GM18907 (cell line): ENCODE data around the gene HHEX.

Source experiments
- ATAC-seq: cut with Tn5 transposase; IDR thresholded peaks from one replicate; pipeline ENCODE4 v1.9.1; 2021; ENCODE audit warnings: mild to moderate bottlenecking, moderate library complexity; ENCODE audit not compliant: unreplicated experiment

Gene HHEX

GRCh38 chr10:92692697-92693533 is 3.2 kb downstream of the HHEX start:
- no peak for ATAC-seq

DNA sequence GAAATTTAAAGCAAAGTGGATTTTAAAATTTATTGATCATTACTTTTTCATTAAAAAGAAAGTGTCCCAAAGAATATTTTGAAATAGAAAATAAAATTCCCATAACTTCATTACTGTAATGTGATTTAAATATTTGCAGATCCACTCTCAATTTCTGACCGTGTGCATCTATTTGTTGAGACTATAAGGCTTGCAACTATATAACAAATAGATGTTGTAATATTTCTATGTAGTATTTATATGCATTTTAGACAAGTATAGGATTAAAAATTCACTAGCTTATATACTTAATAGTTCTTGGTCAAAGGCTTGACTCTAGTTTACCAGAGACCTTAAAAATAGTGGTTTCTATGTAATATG is 3.8 kb downstream of the HHEX start:
- ATAC-seq = no peak

DNA sequence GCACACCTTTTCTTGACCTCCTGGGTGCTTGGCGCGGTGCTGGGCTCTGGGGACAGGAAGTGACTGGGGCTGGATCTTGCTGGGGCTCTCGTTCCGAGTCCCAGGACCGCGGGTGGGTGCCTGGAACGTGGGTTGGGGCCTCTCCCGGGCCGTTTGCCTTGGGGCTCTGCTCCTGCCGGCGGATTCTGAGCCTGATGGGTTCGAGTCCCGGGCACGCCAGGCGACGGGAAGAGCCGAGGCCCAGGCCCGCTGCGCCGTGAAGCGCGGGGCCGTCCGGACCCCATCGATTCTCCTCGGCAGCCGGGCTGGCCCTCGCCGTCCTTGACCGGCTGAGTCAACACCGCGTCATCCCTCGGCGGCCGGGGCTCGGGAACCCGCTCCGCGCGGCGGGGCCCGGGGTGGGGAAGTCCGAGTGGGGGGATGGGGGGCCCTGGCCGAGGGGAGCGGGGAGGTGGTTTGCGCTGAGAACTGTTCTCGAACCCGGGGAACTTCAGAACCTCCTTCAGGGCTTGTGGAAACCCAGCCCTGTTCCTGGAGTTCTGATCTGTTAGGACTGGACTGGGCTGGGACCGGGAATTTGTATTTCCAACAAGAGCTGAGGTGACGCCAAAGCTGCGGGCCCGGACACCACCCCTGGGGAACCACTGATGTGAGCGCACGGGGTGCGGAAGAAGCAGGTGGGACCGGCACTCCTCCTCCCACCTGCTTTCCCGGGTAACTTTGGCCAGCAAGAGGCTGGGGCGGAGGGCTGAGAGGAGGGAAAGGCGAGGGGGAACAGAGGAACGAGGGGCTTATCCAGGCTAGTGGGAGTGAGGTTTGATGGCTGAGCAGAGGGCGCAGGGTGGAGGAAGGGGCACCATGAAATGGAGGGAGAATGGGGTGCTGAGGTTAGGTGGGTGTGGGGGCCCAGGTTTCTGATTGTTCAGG is 6.2 kb downstream of the HHEX start:
- ATAC-seq = no peak

DNA sequence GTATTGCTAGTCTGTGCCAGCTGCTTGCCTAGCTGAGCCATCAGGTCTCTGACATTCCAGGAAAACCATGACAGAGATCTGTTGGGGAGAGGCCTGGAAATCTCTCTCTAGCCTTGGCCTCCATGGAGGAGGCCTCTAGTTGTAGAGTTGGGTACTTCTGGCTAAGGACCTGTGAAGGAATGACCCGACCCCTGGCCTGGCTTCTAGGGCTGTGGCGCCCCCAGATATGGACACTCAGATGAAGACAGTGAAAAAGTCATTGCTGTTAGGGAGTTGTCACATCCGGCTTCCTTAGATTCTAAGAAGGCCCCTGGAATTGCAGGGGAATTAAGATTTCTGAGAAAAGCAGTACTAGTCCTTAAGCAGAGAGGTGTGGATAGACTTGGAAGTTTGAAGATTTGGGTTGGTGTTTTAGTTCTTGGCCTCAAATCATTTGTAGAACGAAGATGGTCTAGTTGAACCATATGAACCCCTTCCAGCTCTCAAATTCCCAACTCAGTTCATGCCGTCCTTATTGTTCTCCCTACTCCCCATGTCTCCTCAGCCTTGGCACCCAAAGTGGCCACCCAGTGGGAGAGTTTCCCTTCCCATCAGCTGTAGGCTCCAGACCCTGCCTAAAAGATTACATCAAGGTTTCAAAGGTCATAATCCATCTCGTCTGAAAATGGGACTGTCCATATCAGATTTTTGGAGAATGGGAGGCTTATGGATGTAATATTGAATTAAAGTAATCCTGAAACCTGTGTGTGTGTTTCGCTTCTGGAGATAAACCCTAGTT is 7.0 kb downstream of the HHEX start:
- no peak for ATAC-seq

- no peak for ATAC-seq
Observed at GRCh38 chr10:92697663-92698511, 8.1 kb downstream of the HHEX start.

DNA sequence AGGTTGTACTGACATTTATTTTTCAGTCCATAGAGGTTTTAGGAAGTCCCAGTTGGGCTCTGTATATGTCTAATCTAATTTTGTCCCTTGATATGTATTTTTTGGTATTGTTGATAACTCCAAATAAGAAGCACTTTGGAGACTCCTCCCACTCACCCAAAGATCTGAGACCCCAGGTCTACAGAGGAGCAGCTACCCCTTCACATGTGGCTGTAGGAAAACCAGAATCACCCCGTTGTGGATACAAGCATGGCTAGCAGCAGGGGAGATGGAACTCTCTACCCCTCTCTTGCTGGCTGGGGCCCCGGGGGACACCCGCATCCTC is 9.4 kb downstream of the HHEX start:
- no peak for ATAC-seq

DNA sequence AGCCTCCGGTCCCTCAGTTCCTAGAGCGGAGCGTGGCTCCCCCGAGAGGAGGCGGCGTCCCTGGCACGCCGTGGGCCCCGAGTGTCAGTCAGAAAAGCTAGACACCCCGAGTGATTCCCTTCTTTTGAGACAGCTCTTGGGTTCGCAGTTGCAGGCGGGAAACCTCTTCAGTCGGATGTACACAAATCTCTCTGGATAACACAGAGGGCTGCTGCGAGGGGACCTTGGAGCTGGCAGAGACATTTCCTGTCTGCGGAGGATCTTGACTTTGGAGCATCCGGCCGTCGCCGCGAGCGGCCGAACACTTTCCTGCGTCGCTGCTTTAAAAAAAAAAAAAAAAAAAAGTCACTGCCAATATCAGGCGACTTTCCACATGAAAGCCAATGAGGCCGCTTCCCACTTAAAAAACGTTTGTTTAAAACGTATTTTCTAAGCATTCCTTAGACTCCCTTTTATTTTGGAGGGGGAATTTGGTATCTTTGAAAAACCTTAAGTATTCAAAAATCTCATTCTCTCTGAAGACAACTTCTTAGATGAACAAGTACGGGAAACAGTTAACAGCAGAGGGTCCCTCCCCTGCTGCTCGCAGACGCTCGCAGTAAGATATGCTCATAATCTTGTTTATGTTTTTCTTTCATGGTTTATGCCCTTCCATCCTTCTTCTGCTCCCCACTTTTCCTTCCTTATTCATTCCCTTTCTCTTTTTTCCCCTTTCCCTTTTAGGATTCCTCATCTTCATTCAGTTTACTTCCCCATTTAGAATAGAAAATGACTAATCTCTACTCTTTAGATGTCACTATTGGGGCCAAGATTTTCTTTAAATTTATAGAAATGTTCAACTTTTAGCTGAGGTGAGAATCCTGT is 10.0 kb downstream of the HHEX start:
- ATAC-seq = no peak

GRCh38 chr10:92702301-92702916 is 12.7 kb downstream of the HHEX start:
- no peak for ATAC-seq

DNA sequence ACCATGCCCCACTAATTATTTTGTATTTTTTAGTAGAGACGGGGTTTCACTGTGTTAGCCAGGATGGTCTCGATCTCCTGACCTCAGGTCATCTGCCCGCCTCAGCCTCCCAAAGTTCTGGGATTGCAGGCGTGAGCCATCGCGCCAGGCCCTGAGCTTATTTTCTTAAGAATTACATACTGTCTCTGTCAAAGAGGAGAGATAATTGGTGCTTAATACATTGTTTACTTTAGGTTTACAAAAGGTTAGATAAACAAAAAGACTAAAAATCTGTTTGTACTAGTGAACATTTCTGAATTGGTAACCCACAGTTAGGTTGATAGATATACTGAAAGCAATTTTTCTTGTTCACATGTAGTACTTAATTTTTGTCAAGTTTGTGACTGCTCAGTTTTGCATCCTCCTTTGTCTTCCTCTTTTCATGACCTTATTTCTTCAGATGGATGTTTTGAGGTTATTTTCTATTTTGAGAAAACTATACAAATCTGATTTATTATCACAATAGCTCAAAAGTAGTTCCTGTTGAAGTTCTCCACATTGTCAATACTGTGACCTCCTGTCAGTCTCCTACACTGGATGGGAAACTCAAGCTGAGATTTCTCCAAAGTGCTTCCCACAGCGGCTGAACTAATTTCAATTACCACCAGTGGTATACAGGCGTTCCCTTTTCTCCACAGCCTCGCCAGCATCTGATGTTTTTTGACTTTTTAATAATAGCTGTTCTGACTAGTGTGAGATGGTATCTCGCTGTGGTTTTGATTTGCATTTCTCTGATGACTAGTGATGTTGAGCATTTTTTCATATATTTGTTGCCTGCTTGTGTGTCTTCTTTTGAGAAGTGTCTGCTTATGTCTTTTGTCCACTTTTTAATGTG is 22.5 kb downstream of the HHEX start:
- ATAC-seq = no peak

- no peak for ATAC-seq
Observed at GRCh38 chr10:92714152-92714845, 24.5 kb downstream of the HHEX start.

GRCh38 chr10:92714872-92715271 is 25.1 kb downstream of the HHEX start:
- ATAC-seq = no peak

DNA sequence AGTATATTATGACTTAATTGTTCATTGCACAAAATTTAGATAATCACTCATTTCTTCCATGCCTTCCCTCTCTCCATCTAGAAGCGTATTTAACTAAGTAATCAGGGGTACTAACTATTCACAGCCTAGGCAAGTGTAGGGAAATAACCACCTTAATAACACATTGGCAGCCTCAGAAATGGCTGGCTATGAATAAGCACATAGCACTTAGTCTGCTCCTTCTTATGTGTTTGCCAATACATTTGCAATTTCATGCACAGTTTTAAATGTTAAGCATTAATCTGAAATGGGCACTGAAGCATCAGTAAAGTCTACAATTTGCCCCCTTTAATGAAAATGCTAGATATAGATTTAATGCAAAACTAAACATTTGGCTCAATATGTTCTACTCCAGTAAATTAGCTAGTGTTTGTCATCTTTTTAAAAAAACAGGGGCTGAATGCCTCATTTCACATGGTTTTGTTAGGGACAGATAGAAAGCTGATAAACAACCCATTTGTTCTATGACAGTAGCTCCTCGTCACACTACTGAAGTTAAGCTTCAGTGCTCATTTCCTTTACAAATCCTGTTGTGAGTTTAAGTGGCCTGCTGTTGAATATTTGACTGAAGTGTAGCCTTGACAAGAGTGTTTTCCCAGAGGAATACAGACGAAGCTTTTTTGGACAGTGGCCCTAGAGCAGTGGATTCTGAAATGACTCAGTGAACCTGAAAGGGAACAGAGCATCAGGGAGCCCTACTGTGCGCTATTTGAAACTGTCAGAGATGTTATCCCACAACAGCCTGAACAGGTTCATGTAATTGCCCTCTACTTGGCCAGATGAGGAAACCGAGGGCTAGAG is 30.5 kb downstream of the HHEX start:
- no peak for ATAC-seq

DNA sequence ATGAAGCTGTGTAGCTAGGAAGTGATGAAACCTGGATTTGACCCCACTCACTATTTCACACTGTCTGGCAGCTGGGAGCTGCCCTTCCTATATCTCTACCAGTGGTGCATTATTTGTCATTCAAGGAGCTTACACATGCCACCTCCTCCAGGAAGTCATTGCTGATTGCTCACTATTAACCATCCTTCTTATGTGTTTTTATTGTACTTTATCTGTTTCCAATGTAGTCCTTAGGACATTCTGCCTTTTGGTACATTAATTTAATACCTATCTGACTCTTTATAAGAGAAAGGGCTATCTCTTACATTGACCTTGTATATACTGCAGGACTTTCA is 31.0 kb downstream of the HHEX start:
- no peak for ATAC-seq

DNA sequence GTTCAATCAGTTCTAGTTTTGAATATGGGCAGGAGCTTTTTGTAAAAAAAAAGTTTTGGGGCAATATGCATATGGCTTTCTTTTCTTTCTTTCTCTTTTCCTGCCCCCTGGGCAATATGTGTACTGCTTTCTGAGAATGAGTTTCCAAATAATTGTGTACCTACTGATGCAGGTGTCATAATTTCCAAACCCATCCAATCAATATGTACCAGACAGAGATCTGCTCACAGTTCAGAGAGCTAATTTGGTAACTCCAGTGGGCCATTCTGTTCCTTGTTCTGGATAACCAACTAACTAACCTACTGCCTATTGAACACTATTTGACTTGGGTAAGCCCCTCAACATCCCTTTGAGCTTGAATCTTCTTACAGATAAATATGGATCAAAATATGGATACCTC is 32.6 kb downstream of the HHEX start:
- ATAC-seq = no peak

DNA sequence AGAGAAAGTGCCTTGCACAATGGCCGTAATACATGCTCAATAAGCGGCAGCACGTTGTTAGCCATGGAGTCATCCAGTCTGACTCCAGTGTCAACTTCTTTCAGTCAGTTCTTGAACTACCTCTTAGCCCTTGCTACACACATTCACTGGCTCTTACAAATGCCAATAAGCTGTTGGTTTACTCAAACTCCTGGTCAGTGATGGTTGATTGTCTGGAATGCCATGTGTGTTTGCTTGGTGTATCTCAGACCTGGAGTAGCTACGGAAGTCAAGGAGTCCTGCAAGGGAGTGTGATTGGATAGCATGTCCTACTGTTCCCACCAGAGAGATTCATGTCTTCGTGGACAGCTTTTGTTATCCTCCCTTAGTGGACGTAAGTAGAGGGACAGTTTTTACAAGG is 37.4 kb downstream of the HHEX start:
- no peak for ATAC-seq

DNA sequence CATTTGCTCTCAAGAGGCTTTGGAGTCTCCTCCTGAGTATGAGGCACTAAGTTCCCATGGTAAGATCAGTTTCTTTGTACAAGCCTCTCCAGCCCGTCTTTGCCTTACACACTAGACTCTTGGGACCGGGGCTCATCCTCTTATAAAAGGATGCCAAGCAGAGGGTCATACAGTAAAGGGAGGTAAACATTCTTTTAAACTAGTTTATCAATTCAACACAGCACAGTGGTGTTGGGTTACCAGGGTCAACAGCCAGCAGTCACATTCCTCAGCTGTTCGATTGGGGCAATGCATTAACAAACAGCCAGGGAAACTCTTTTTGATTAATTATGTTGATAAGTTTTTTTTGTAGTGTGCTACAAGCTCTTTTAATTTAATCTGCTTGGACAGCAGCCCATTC is 37.8 kb downstream of the HHEX start:
- ATAC-seq = no peak

DNA sequence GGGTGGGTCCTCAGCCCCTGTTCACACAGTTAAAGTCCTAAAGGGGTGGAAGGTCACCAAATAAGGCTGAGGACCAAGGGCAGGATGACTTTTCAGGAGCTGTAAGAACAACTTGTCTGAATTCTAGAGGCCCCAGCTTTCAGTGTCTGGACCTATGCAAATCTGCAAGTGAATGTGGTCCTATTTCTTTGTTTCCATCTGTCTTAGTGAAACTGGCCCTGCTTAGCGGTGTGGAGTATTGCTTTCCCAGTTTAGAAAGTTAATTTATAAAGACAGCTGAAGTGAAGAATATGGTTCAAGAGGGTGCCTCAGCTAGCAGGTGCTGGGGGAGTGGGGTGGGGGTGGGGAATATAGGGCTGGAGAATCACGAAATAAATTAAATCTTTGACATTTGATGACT is 40.1 kb downstream of the HHEX start:
- peak; percentile 81 for ATAC-seq
